ENCODE results near the gene CTSC. TPM values are rescaled to one million over a fixed set of nuclear protein-coding genes. Genes with fewer than 3 reads are reported as not detected.

The CTSC gene
- total and polyA plus RNA-seq, 2 donors: 67.2 to 114 TPM

Other genes starting within 250 kb of the CTSC start
- gene RAB38, start 162.3 kb downstream of the CTSC start, total RNA-seq: 9.9 TPM
- 12.5 TPM for gene RAB38, start 162.3 kb downstream of the CTSC start, polyA plus RNA-seq

Measured in thymus (tissue), 2 donors.